Measurements from ENCODE around the gene HJURP.

HJURP gene

GRCh38 chr2:233848276-233848675 is 6.1 kb downstream of the HJURP start:
- no peak for DNase-seq

GRCh38 chr2:233847248-233847898 is 7.0 kb downstream of the HJURP start:
- DNase-seq: no peak

- DNase-seq: no peak
These were observed 7.7 kb downstream of the HJURP start for GRCh38 chr2:233846387-233847247.

- DNase-seq: no peak
These were observed 8.9 kb downstream of the HJURP start for GRCh38 chr2:233845301-233846060.

GRCh38 chr2:233844836-233845235 is 9.5 kb downstream of the HJURP start:
- DNase-seq: no peak

- no peak for DNase-seq
These were observed 10.1 kb downstream of the HJURP start for GRCh38 chr2:233844064-233844807.

- no peak for DNase-seq
These were observed 13.2 kb downstream of the HJURP start for GRCh38 chr2:233841183-233841582.

- no peak for DNase-seq
These were observed 13.8 kb downstream of the HJURP start for GRCh38 chr2:233840520-233840919.

- DNase-seq: no peak
These were observed 14.9 kb downstream of the HJURP start for GRCh38 chr2:233839447-233839820.

- no peak for DNase-seq
These were observed 15.4 kb downstream of the HJURP start for GRCh38 chr2:233838726-233839446.

GRCh38 chr2:233838251-233838650 is 16.1 kb downstream of the HJURP start:
- DNase-seq: no peak

GRCh38 chr2:233837694-233838229 is 16.6 kb downstream of the HJURP start:
- no peak for DNase-seq

GRCh38 chr2:233836359-233836758 is 18.0 kb downstream of the HJURP start:
- no peak for DNase-seq

- no peak for DNase-seq
These were observed 18.8 kb downstream of the HJURP start for GRCh38 chr2:233835230-233836186.

- no peak for DNase-seq
These were observed 21.0 kb downstream of the HJURP start for GRCh38 chr2:233833345-233833744.

GRCh38 chr2:233832869-233833311 is 21.4 kb downstream of the HJURP start:
- no peak for DNase-seq

- no peak for DNase-seq
These were observed 21.9 kb downstream of the HJURP start for GRCh38 chr2:233832414-233832813.

- no peak for DNase-seq
These were observed 22.5 kb downstream of the HJURP start for GRCh38 chr2:233831861-233832260.

GRCh38 chr2:233831011-233831721 is 23.2 kb downstream of the HJURP start:
- no peak for DNase-seq

Measured in COR-L47 (cell line).